GM11168 (cell line): ENCODE data around the gene PRR7.
"Not testable (repeated sequence)": the region's sequence is repeated elsewhere in the genome, so short reads cannot be mapped to it uniquely, and the experiment has no call there.

ENCODE experiments used
- in situ Hi-C: fragments of 300-500 bp; cut with MboI; formaldehyde crosslinking; loops from one replicate; pipeline ENCODE4 v1.12.0; 2022; ENCODE audit warnings: low sequenced_read_pairs; ENCODE audit not compliant: unreplicated experiment

PRR7 gene

GRCh38 chr5:177446200-177447065 is at the start of gene PRR7:
TSS of gene PRR7 (plus strand) at chr5:177446814. CDS start at chr5:177455068, 8,254 bp downstream.
- in situ Hi-C loops, result loop anchor here (5.0 kb wide), 1 partner anchor 39 kb away; the partner anchor contains the start of gene F12

GRCh38 chr5:177397875-177398390 is 48.7 kb upstream of the PRR7 start:
- in situ Hi-C loops, result no loop called here

GRCh38 chr5:177399997-177400868 is 46.4 kb upstream of the PRR7 start, which contains the start of gene PFN3:
TSS of gene PFN3 (minus strand) at chr5:177400661. CDS start at chr5:177400576, 85 bp downstream.
- in situ Hi-C loops, result no loop called here

- in situ Hi-C loops, result no loop called here
Observed at GRCh38 chr5:177402271-177403043, 44.2 kb upstream of the PRR7 start.

GRCh38 chr5:177403102-177403791 is 43.4 kb upstream of the PRR7 start:
- in situ Hi-C loops, result no loop called here

- in situ Hi-C loops, result no loop called here
Observed at GRCh38 chr5:177403792-177404640, 42.6 kb upstream of the PRR7 start.

- in situ Hi-C loops, result loop anchor here (5.0 kb wide), 1 partner anchor 43 kb away; the partner anchor contains the start of gene PRR7
Observed at GRCh38 chr5:177404641-177405179, 41.9 kb upstream of the PRR7 start.

- in situ Hi-C loops, result loop anchor here (5.0 kb wide), 1 partner anchor 42 kb away; the partner anchor contains the start of gene PRR7
Observed at GRCh38 chr5:177405312-177405711, 41.3 kb upstream of the PRR7 start.

- in situ Hi-C loops, result loop anchor here (5.0 kb wide), 1 partner anchor 41 kb away; the partner anchor contains the start of gene PRR7
Observed at GRCh38 chr5:177405805-177406204, 40.8 kb upstream of the PRR7 start.

- in situ Hi-C loops, result loop anchor here (5.0 kb wide), 1 partner anchor 38 kb away; the partner anchor contains the start of gene PRR7
Observed at GRCh38 chr5:177409043-177409801, 37.4 kb upstream of the PRR7 start, which contains the start of gene F12. TSS of gene F12 (minus strand) at chr5:177409564. CDS start at chr5:177409527, 37 bp downstream.

GRCh38 chr5:177410575-177410974 is 36.0 kb upstream of the PRR7 start:
- in situ Hi-C loops, result no loop called here

- in situ Hi-C loops, result no loop called here
Observed at GRCh38 chr5:177412603-177413233, 33.9 kb upstream of the PRR7 start.

- in situ Hi-C loops, result no loop called here
Observed at GRCh38 chr5:177414481-177414880, 32.1 kb upstream of the PRR7 start.

- in situ Hi-C loops, result not testable (repeated sequence)
Observed at GRCh38 chr5:177417081-177417480, 29.5 kb upstream of the PRR7 start.

- in situ Hi-C loops, result no loop called here
Observed at GRCh38 chr5:177419046-177419445, 27.6 kb upstream of the PRR7 start.

- in situ Hi-C loops, result not testable (repeated sequence)
Observed at GRCh38 chr5:177420472-177420871, 26.1 kb upstream of the PRR7 start.
